ENCODE results near the gene FBXO2. TPM values are rescaled to one million over a fixed set of nuclear protein-coding genes. Genes with fewer than 3 reads are reported as not detected.

The FBXO2 gene
- total RNA-seq, 2 experiments from 2014 or later, result 1.8 to 2.5 TPM

GRCh38 chr1:11680270-11681070 lies 26.2 kb upstream of the FBXO2 start:
- Mint-ChIP-seq H3K4me3 (peak overlapping the region; percentile 82), H3K27me3 (peaks cover 2% of the 10 kb centered on the region), H3K36me3 (peaks cover 4% of the 10 kb centered on the region), H3K4me1 (ENCODE audit: low read depth) (peaks cover 11% of the 10 kb centered on the region), H3K9me3 (no peaks in the 10 kb centered on the region), H3K27ac (peak overlapping the region; percentile 42)
- intact Hi-C loops (cut with micrococcal nuclease), result loop anchor here (1.0 to 2.0 kb wide), 3 partner anchors 13 to 39 kb away; partner anchors contain the start of gene FBXO6
- DNase-seq, result no peak
- ChIA-PET CTCF (interaction anchor here (2.0 to 2.4 kb wide), 2 partner anchors 16 to 39 kb away, joined by 17 to 20 read pairs; partner anchors contain the start of gene FBXO6), POLR2A (interaction anchor here (0.6 to 1.6 kb wide), 6 partner anchors 10 to 43 kb away, joined by 3 to 10 read pairs (median 3); partner anchors contain the start of gene FBXO6)

GRCh38 chr1:11678442-11678841 lies 24.2 kb upstream of the FBXO2 start:
- intact Hi-C loops (cut with micrococcal nuclease), result no loop called here
- H3K4me3 Mint-ChIP-seq, result no peak overlapping the region
- CTCF ChIA-PET, result interaction anchor here (1.4 to 1.7 kb wide), 2 partner anchors 14 to 28 kb away, joined by 4 read pairs; partner anchors contain the start of gene FBXO6
- POLR2A ChIA-PET, result interaction anchor here (0.6 to 0.8 kb wide), 2 partner anchors 14 to 230 kb away, joined by 3 to 5 read pairs; no protein-coding TSS in a partner anchor
- no peaks in the 10 kb centered on the region for H3K9me3 Mint-ChIP-seq
- H3K27ac Mint-ChIP-seq, result no peak overlapping the region
- DNase-seq, result no peak
- no peaks in the 10 kb centered on the region for H3K27me3 Mint-ChIP-seq
- peaks cover 12% of the 10 kb centered on the region for H3K36me3 Mint-ChIP-seq
- H3K4me1 Mint-ChIP-seq (ENCODE audit: low read depth), result peaks cover 11% of the 10 kb centered on the region

- POLR2A ChIA-PET, result no interaction called here
- H3K9me3 Mint-ChIP-seq, result no peaks in the 10 kb centered on the region
- H3K27ac Mint-ChIP-seq, result no peak overlapping the region
- H3K4me1 Mint-ChIP-seq (ENCODE audit: low read depth), result peaks cover 9% of the 10 kb centered on the region
- H3K36me3 Mint-ChIP-seq, result peaks cover 16% of the 10 kb centered on the region
- intact Hi-C loops (cut with micrococcal nuclease), result no loop called here
- DNase-seq, result no peak
- CTCF ChIA-PET, result interaction anchor here (1.1 to 1.7 kb wide), 3 partner anchors 12 to 43 kb away, joined by 3 to 4 read pairs (median 4); no protein-coding TSS in a partner anchor
- H3K27me3 Mint-ChIP-seq, result no peaks in the 10 kb centered on the region
- no peak overlapping the region for H3K4me3 Mint-ChIP-seq
Measured at GRCh38 chr1:11676386-11677103, 22.3 kb upstream of the FBXO2 start.

- ChIA-PET POLR2A (no interaction called here), CTCF (no interaction called here)
- H3K4me1 Mint-ChIP-seq (ENCODE audit: low read depth), result peaks cover 9% of the 10 kb centered on the region
- no peaks in the 10 kb centered on the region for H3K27me3 Mint-ChIP-seq
- intact Hi-C loops (cut with micrococcal nuclease), result no loop called here
- no peaks in the 10 kb centered on the region for H3K9me3 Mint-ChIP-seq
- no peak for DNase-seq
- peaks cover 16% of the 10 kb centered on the region for H3K36me3 Mint-ChIP-seq
- H3K4me3 Mint-ChIP-seq, result no peak overlapping the region
- no peak overlapping the region for H3K27ac Mint-ChIP-seq
Measured at GRCh38 chr1:11675325-11675724, 21.1 kb upstream of the FBXO2 start.

GRCh38 chr1:11674488-11674887 lies 20.3 kb upstream of the FBXO2 start:
- CTCF ChIA-PET, result interaction anchor here (1.9 kb wide), 1 partner anchor 24 kb away, joined by 6 read pairs; no protein-coding TSS in a partner anchor
- Mint-ChIP-seq H3K4me1 (ENCODE audit: low read depth) (peaks cover 6% of the 10 kb centered on the region), H3K27ac (no peak overlapping the region), H3K4me3 (no peak overlapping the region), H3K27me3 (no peaks in the 10 kb centered on the region), H3K9me3 (no peaks in the 10 kb centered on the region), H3K36me3 (peaks cover 19% of the 10 kb centered on the region)
- intact Hi-C loops (cut with micrococcal nuclease), result no loop called here
- DNase-seq, result no peak
- POLR2A ChIA-PET, result no interaction called here

- Mint-ChIP-seq H3K27ac (no peak overlapping the region), H3K4me1 (ENCODE audit: low read depth) (no peaks in the 10 kb centered on the region), H3K4me3 (no peak overlapping the region), H3K27me3 (no peaks in the 10 kb centered on the region), H3K9me3 (no peaks in the 10 kb centered on the region), H3K36me3 (peaks cover 19% of the 10 kb centered on the region)
- DNase-seq, result no peak
- intact Hi-C loops (cut with micrococcal nuclease), result no loop called here
- POLR2A ChIA-PET, result interaction anchor here (0.7 kb wide), 1 partner anchor 9 kb away, joined by 3 read pairs; no protein-coding TSS in a partner anchor
- CTCF ChIA-PET, result interaction anchor here (0.9 to 1.9 kb wide), 3 partner anchors 9 to 23 kb away, joined by 4 to 6 read pairs (median 4); partner anchors contain the start of gene FBXO6
Measured at GRCh38 chr1:11673089-11673769, 19.0 kb upstream of the FBXO2 start.

- POLR2A ChIA-PET, result no interaction called here
- Mint-ChIP-seq H3K4me1 (ENCODE audit: low read depth) (peaks cover 3% of the 10 kb centered on the region), H3K9me3 (no peaks in the 10 kb centered on the region), H3K36me3 (peaks cover 19% of the 10 kb centered on the region), H3K4me3 (no peak overlapping the region), H3K27me3 (no peaks in the 10 kb centered on the region), H3K27ac (no peak overlapping the region)
- CTCF ChIA-PET, result no interaction called here
- no peak for DNase-seq
- intact Hi-C loops (cut with micrococcal nuclease), result no loop called here
Measured at GRCh38 chr1:11671544-11672286, 17.5 kb upstream of the FBXO2 start.

GRCh38 chr1:11671205-11671543 lies 16.9 kb upstream of the FBXO2 start:
- Mint-ChIP-seq H3K4me3 (no peak overlapping the region), H3K4me1 (ENCODE audit: low read depth) (peaks cover 3% of the 10 kb centered on the region), H3K27me3 (no peaks in the 10 kb centered on the region), H3K9me3 (no peaks in the 10 kb centered on the region), H3K36me3 (peaks cover 19% of the 10 kb centered on the region), H3K27ac (no peak overlapping the region)
- intact Hi-C loops (cut with micrococcal nuclease), result no loop called here
- CTCF ChIA-PET, result no interaction called here
- POLR2A ChIA-PET, result no interaction called here
- DNase-seq, result no peak

GRCh38 chr1:11670747-11671146 lies 16.5 kb upstream of the FBXO2 start:
- no peak overlapping the region for H3K4me3 Mint-ChIP-seq
- CTCF ChIA-PET, result no interaction called here
- DNase-seq, result no peak
- peaks cover 17% of the 10 kb centered on the region for H3K36me3 Mint-ChIP-seq
- H3K27ac Mint-ChIP-seq, result no peak overlapping the region
- no peaks in the 10 kb centered on the region for H3K9me3 Mint-ChIP-seq
- peaks cover 3% of the 10 kb centered on the region for H3K4me1 Mint-ChIP-seq (ENCODE audit: low read depth)
- H3K27me3 Mint-ChIP-seq, result no peaks in the 10 kb centered on the region
- POLR2A ChIA-PET, result no interaction called here
- intact Hi-C loops (cut with micrococcal nuclease), result no loop called here

- no peaks in the 10 kb centered on the region for H3K9me3 Mint-ChIP-seq
- ChIA-PET CTCF (no interaction called here), POLR2A (no interaction called here)
- intact Hi-C loops (cut with micrococcal nuclease), result no loop called here
- no peak overlapping the region for H3K27ac Mint-ChIP-seq
- H3K36me3 Mint-ChIP-seq, result peaks cover 7% of the 10 kb centered on the region
- no peak overlapping the region for H3K4me3 Mint-ChIP-seq
- DNase-seq, result no peak
- H3K4me1 Mint-ChIP-seq (ENCODE audit: low read depth), result peaks cover 3% of the 10 kb centered on the region
- H3K27me3 Mint-ChIP-seq, result no peaks in the 10 kb centered on the region
Measured at GRCh38 chr1:11668516-11668915, 14.3 kb upstream of the FBXO2 start.

GRCh38 chr1:11664336-11665065 lies 10.3 kb upstream of the FBXO2 start:
- Mint-ChIP-seq H3K27ac (peak overlapping the region; percentile 73), H3K4me1 (ENCODE audit: low read depth) (peaks cover 3% of the 10 kb centered on the region), H3K36me3 (peaks cover 9% of the 10 kb centered on the region), H3K9me3 (no peaks in the 10 kb centered on the region), H3K4me3 (peak overlapping the region; percentile 79), H3K27me3 (no peaks in the 10 kb centered on the region)
- peak; percentile 64 for DNase-seq
- CTCF ChIA-PET, result interaction anchor here (0.5 to 4.5 kb wide), 28 partner anchors 8 to 652 kb away, joined by 3 to 71 read pairs (median 4); partner anchors contain the start of genes CLCN6, FBXO44, MAD2L2 and TARDBP
- POLR2A ChIA-PET, result interaction anchor here (1.0 to 2.2 kb wide), 14 partner anchors 9 to 652 kb away, joined by 3 to 14 read pairs (median 5); partner anchors contain the start of genes AGTRAP, CLCN6, FBXO2 and FBXO44
- intact Hi-C loops (cut with micrococcal nuclease), result loop anchor here (1.0 to 2.0 kb wide), 2 partner anchors 16 to 55 kb away; partner anchors contain the start of gene MAD2L2
